Erythroblast (primary cell): ENCODE results near the gene TLR1.

Experiments used
- GATA1 ChIP-seq: IDR thresholded peaks from 2 replicates; pipeline ENCODE4 v1.6.1; 2011; ENCODE audit warnings: low read depth, mild to moderate bottlenecking, control low read depth, low read length, moderate library complexity
- POLR2A ChIP-seq: IDR thresholded peaks from 2 replicates; pipeline ENCODE4 v1.6.1; 2011; ENCODE audit warnings: mild to moderate bottlenecking, low read length

DNA sequence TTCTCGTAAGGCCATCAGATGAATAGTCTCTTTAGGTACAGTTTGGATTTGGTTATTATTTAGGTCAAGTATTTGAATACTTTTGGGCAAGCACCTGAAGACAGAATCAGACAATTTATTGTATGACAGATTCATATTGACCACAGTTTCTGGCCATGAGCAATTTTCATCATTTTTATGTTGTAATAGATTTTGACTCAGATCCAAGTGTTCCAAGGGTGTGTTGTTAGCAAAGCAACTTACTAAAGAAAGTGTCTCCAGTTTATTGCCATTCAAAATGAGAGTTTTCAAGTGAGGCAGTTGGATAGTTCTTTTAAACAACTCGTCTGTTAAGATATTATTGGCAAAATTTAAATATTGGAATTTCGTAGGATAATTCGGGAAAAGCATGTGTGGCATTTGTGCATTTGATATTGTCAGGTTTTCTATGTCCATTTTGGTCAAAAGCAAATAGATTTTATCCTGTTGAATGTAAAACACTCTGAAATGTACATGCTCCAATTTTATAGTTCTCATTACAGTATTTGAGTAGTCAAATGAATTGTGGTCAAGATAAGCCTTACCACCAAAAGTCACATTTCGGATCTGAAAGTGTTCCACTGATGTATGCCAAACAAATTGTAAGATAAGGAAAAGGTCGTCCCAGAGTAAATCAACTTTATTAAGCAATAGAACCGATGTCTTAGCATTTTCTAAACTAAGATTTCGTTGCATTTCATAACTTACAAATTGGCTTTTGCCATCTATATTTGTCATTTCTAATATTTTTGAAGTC is 30.2 kb downstream of the TLR1 start:
- TF ChIP-seq POLR2A (no peak), GATA1 (no peak)
